Right hindlimb (tissue), 1 donor: ENCODE data around the gene SRP9.
A peak's percentile ranks its signal among the peaks of the same experiment; 100 is the strongest.

Experiments
- DNase-seq: peaks from one replicate; pipeline ENCODE4 v3.0.0-alpha.2; 2018

SRP9 gene, protein sequence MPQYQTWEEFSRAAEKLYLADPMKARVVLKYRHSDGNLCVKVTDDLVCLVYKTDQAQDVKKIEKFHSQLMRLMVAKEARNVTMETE

GRCh38 chr1:225777583-225778336 lies at the start of gene SRP9:
Gene SRP9, plus strand, starts transcription at chr1:225777826. Its CDS starts 115 bp downstream, at chr1:225777941.
- peak; percentile 100 for DNase-seq

- DNase-seq, result no peak
Observed at GRCh38 chr1:225731491-225731890, 46.1 kb upstream of the SRP9 start.

- no peak for DNase-seq
Observed at GRCh38 chr1:225733254-225733653, 44.4 kb upstream of the SRP9 start.

- DNase-seq, result peak; percentile 75
Observed at GRCh38 chr1:225735252-225736149, 42.1 kb upstream of the SRP9 start.

DNA sequence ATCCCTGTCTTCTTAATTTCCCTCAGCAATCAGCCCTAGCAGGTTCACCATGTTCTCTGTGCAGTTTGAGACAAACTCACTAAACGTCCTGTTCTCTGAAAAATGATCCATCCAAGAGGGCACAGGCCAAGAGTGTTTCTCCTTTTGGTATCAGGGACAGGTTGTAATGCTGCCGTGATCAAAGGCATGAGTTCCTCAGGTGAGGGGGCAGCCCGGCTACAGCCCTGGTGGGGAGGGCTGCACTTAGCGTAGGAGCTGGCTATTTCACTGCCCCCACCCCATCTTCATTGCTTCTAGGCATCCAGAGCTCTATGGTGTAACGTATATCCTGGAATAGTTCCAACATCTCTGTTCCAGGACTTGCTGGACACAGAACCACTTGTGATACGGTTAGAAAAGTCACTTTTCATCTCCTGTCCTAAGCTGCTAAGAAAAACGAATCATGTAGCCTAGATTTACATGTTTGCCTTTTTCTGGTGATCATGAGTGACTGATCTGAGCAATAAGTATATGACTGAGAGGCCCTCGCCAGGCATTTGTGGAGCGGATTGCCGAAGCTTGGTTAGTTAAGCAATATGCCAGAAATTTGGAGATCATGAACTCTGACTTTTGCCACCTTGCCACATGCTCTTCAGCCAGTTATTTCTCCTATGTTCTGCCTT lies 41.1 kb upstream of the SRP9 start:
- DNase-seq, result no peak

DNA sequence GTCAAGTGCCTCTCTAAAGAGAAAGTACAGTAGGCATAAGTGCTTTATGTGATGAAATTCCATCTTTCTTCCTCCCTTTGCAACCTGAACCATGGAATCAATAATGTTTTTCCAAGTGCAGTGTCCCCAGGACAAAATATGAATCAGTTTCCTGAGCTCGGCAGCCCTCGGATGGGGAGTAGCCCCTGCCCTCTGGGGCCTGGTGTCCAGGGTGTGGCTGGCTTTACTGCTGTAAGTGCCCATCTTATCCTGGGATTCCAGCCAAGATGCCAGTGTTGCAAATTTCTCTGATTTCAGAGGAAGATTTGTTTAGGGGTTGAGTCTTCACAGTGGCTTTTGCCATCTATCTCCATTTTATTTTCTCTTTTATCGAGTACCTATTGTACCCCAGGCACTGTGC lies 40.5 kb upstream of the SRP9 start:
- DNase-seq, result no peak

- no peak for DNase-seq
Observed at GRCh38 chr1:225737866-225738265, 39.8 kb upstream of the SRP9 start.

DNA sequence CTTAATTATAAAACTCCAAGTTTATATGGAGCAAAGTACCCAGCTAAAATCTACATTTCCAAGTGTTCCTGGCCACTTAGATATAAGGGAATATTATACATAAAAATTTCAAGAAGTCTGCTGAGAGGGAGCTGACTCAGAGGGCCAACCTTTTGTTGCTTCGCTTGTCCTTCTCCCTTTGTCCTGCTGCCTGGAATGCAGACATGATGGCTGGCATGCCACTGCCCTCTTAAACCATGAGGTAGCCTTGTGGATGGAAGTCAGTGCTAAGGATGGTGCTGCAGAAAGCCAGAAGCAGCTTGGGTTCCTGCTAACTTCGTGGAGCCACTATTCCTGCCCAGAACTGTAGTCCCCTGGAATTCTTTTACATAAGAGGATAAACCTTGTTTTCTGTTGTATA lies 38.9 kb upstream of the SRP9 start:
- DNase-seq, result no peak

GRCh38 chr1:225739542-225740107 lies 38.0 kb upstream of the SRP9 start:
- no peak for DNase-seq

GRCh38 chr1:225744745-225745144 lies 32.9 kb upstream of the SRP9 start:
- no peak for DNase-seq

- DNase-seq, result peak; percentile 52
Observed at GRCh38 chr1:225745273-225745672, 32.4 kb upstream of the SRP9 start.

- DNase-seq, result peak; percentile 88
Observed at GRCh38 chr1:225746361-225747179, 31.1 kb upstream of the SRP9 start.

- no peak for DNase-seq
Observed at GRCh38 chr1:225747566-225747965, 30.1 kb upstream of the SRP9 start.

- DNase-seq, result no peak
Observed at GRCh38 chr1:225748529-225748928, 29.1 kb upstream of the SRP9 start.

DNA sequence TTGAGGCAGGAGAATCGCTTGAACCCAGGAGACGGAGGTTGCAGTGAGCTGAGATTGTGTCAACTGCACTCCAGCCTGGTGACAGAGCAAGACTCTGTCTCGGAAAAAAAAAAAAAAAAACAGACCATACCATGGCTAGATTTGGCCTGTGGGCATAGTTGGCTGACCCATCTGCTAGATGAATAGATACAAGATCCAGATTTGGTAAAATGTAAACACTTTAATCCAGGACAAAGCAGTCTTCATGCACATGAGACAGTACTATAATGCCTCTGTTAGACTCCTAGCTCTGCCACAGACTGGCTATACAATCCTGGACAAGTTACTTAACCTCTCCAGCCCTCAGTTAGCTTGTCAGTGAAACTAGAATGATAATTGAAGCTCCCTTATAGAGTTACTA lies 27.9 kb upstream of the SRP9 start:
- DNase-seq, result no peak

DNA sequence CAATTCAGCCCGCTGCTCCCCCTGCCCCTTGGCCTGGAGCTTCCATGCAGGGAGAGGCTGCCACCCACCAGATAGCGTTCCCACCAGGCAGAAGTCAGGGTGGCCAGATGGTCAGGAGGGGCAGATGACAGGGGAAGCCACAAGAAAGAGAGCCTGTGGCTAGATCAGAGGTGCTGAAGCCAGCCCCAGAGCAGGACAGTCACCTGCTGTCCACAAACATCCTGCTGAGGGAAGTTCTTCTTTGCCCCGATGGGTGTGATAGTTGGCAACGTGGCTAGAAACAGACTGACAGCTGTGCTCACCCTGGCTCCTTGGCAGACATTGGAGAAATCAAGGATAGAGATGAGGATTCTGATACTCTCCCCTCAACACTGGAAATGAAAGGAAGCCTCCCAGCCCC lies 27.2 kb upstream of the SRP9 start:
- DNase-seq, result no peak

GRCh38 chr1:225750875-225751824 lies 26.5 kb upstream of the SRP9 start:
- peak; percentile 29 for DNase-seq

- no peak for DNase-seq
Observed at GRCh38 chr1:225752245-225752644, 25.4 kb upstream of the SRP9 start.

- DNase-seq, result no peak
Observed at GRCh38 chr1:225754940-225755641, 22.5 kb upstream of the SRP9 start.

DNA sequence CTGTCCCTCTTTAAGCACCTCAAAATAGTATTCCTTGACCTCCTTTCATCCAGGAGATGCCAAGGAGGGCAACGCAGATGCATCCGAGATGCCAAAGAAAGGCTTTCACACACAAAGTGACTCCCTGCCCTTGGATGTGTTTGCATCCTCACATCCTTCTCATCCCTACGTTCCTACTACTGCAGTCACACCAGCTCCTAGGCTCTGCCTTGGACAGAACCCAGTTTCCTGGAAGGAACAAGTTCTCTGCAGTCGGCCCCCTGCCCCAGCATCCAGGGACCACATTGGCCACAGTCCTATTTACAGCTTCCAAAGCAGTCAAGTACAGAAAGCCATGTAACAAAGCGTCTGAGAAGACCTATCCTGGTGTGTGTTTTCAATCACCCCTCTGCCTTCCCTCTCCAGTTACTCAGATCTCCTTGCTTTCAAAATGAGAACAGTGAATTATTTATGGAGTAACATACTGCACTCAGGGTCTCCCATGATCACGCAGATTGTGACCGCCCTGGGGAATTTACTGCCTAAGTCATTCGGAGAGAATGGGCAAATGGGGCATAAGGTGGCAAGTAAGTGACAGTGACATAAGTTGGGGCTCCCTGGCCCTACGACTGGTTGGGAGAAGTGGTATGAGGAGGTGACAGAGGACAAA lies 21.8 kb upstream of the SRP9 start:
- DNase-seq, result peak; percentile 85
